ENCODE measurements around the gene CCDC33.

CCDC33 gene

DNA sequence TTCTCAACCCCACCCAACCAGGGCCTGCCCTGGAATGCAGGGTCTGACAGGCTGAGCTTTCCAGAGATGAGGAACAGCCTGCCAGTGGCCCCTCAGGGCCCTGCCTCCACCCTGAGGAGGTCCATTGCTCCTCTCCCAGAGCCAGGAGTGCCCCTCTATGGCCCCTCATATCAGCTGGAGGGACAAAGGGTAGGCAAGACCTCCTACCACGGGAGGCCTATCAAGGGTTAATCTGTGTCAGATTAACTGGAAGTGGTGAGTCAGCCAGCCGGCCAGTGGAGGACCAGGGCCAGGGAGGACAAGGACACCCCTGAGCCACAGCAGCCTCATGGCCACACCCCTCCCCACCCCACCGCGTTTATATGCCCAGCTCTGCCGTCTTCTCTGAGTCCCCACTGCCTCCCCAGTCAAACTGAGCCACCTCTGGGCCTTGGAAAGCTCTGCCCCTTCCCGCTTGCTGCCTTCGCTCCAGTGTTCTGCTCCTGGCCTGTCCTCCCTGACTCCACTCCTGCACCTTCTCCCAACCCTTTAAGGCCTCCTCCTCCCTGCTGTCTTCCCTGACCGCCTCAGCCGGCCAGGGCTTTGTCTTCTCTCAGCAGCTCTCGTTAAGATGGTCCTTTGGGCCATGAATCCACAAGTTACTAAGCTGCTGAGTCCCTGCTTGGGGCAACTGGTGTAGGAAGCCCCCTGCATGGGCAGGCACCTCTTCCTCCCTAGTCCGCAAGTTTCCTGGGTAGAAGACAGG lies 6.5 kb downstream of the CCDC33 start:
- DNase-seq (ENCODE audit: low spot score), result no peak
- TF ChIP-seq, protein P1, sequence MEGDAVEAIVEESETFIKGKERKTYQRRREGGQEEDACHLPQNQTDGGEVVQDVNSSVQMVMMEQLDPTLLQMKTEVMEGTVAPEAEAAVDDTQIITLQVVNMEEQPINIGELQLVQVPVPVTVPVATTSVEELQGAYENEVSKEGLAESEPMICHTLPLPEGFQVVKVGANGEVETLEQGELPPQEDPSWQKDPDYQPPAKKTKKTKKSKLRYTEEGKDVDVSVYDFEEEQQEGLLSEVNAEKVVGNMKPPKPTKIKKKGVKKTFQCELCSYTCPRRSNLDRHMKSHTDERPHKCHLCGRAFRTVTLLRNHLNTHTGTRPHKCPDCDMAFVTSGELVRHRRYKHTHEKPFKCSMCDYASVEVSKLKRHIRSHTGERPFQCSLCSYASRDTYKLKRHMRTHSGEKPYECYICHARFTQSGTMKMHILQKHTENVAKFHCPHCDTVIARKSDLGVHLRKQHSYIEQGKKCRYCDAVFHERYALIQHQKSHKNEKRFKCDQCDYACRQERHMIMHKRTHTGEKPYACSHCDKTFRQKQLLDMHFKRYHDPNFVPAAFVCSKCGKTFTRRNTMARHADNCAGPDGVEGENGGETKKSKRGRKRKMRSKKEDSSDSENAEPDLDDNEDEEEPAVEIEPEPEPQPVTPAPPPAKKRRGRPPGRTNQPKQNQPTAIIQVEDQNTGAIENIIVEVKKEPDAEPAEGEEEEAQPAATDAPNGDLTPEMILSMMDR (IDR thresholded peaks at IDR 0.05; ENCODE audit: extremely low read depth, missing control alignments), result no peak

DNA sequence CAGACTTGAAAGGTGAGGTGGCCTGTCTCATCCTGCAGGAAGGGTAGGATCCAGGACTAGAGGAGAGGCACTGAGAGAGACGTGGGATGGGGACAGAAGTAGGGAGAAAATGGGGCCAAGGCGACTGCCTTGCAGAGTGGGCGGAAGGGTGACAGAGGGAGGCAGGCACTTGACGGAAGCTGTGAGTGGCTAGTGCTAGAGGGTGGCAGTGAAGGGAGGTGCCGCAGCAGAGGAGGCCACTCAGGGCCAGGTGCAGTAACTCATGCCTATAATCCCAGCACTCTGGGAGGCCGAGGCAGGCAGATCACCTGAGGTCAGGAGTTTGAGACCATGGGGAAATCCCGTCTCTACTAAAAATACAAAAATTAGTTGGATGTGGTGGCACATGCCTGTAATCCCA lies 7.3 kb downstream of the CCDC33 start:
- TF ChIP-seq, protein P1 (IDR thresholded peaks at IDR 0.05; ENCODE audit: extremely low read depth, missing control alignments), result no peak

DNA sequence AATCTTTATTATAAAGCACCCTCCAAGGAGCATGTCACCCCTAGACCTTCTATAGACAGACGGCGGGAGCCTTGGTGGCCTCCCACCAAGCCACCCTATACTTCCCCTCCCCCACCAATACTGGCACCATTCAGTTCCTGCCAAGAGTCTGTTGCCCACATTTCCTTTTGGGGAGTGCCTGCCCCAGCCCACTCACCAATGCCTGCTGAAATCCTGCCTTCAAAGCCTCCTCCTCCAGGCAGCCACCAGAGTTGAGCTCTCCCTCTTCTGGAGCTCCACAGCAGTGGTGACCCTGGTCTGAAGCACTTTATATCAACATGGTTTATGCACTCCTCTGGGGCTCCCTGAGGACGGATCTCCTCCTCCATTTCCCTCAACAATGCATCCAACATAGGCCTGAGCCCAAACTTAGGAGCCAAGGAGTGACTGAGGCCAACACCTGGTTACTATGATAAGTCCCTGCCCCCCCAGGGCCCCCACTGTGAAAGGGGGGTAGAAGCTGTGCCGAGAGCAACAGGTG lies 8.8 kb downstream of the CCDC33 start:
- TF ChIP-seq, protein P1 (IDR thresholded peaks at IDR 0.05; ENCODE audit: extremely low read depth, missing control alignments), result no peak
- DNase-seq (ENCODE audit: low spot score), result no peak

More for the DNA sequence above, 7.3 kb downstream of the CCDC33 start:
- DNase-seq (ENCODE audit: low spot score), result no peak

DNA sequence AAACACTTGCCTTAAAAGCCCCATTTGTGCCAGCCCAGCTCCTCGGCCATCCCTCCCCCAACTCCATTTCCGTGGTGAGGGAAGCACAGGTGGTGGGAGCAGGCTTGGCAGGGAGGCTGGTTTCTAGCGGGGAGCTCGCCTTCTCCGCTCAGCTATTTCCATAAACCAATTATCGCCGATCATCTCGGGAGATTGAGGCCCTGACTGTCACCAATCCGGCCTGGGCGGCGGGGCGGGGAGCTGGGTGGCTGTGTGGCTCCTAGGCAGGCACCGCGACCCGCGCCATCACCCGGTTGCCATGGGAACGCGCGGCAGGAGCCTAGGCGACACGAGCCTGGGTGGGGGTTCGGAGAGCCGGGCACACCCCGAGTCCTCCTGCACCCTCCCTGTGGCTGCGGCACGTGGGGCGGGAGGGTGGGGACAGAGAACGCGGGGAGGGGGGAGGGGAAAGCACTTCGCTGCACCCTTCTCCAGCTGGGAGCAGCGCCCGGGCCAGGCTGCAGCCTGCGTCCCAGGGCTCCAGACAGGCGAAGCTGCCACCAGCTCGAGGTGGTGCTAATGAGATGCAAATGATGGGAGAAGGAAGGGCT lies 9.3 kb downstream of the CCDC33 start:
- DNase-seq (ENCODE audit: low spot score), result no peak
- TF ChIP-seq, protein P1 (IDR thresholded peaks at IDR 0.05; ENCODE audit: extremely low read depth, missing control alignments), result no peak

DNA sequence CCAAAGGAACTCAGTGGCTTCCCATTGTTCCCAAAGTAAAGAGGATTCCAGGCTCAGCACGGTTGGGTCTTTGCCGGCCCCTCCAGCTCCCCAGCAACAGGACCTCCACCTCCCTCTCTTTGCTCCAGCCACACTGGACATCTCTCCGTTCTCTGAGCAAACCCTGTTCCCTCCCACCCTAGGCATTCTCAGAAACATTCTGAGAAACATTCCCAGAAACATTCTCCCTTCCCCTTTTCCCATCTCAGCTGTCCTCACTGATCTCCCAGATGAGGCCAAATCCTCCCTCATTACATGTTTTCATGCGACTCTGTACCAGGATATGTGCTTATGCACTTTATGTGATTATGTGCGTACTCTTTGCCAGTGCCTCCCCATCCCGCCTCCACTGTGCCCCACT lies 14.1 kb downstream of the CCDC33 start:
- TF ChIP-seq, protein P1 (IDR thresholded peaks at IDR 0.05; ENCODE audit: extremely low read depth, missing control alignments), result no peak
- DNase-seq (ENCODE audit: low spot score), result no peak

DNA sequence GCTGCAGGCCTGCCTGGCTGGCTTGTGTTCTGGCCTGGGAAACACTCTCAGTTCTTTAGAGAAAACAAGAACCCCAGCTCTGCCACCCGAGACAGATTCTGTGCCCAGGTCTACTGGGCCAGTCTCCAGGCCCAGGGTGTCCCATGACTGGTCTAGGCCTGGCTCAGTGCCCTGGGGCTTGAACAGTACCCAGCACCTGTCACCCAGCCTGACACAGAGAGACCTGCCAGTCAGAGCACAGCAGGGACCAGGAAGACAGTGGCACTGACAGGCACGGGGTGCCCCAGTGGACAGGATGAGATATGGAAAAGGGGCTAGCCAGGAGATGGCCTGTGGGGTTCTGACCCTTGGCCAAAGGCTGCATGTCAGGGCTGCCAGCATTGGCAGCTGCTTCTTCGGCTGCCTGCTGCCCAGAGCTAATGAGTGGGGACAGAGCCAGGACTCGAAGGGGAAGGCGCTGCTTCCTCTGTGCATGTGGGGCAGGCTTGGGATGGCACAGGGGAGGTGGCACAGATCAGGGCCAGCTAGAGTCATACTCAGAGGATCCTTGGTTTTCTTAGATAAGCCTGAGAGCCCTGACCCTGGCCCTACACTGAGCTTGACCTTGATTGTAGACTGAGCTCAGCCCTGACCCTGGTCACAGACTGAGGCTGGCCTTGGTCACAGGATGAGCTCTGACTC lies 15.1 kb downstream of the CCDC33 start:
- no peak for DNase-seq (ENCODE audit: low spot score)
- TF ChIP-seq, protein P1 (IDR thresholded peaks at IDR 0.05; ENCODE audit: extremely low read depth, missing control alignments), result no peak

DNA sequence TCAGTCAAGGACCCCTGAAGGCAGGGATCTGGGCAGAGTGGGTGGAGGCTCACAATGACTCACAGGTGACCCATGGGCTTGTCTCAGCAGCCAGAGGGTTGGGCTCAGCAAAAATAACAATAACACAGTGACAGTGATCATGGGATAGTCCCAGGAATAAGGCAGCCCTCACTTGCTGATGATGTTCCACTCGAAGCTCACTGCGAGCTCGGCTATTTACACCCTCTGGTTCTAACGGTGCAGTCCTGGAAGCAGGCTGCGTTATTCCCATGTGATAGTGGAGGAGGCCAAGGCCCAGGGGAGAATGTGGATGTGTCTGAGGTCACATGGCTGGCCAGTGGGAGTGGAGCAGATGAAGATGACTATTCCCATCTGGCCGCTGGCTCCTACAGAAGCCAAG lies 16.2 kb downstream of the CCDC33 start:
- TF ChIP-seq, protein P1 (IDR thresholded peaks at IDR 0.05; ENCODE audit: extremely low read depth, missing control alignments), result no peak
- DNase-seq (ENCODE audit: low spot score), result no peak

Data from GM20000 (cell line).